Measurements from ENCODE around the gene SFXN1.
A peak's percentile ranks its signal among the peaks of the same experiment; 100 is the strongest.

SFXN1 gene

GRCh38 chr5:175478384-175479124, at the start of gene SFXN1:
SFXN1 (plus strand) TSS chr5:175478560; CDS start chr5:175492104, 13,544 bp downstream.
- no peak for TF ChIP-seq CTCF (conservative IDR thresholded peaks at IDR 0.05; ENCODE audit: low read depth, low read length)
- peak within 1 kb of the TSS; percentile 89 for H3K4me3 ChIP-seq (ENCODE audit: low read length)

GRCh38 chr5:175434800-175435199, 43.6 kb upstream of the SFXN1 start:
- H3K4me3 ChIP-seq (ENCODE audit: low read length), result no peak overlapping the region

More at GRCh38 chr5:175478384-175479124, at the start of gene SFXN1:
- no peak for DNase-seq (ENCODE audit: low read depth)

GRCh38 chr5:175436359-175436758, 42.0 kb upstream of the SFXN1 start:
- TF ChIP-seq CTCF (conservative IDR thresholded peaks at IDR 0.05; ENCODE audit: low read depth, low read length), result no peak
- no peak for DNase-seq (ENCODE audit: low read depth)
- no peak overlapping the region for H3K4me3 ChIP-seq (ENCODE audit: low read length)

More at GRCh38 chr5:175434800-175435199, 43.6 kb upstream of the SFXN1 start:
- no peak for TF ChIP-seq CTCF (conservative IDR thresholded peaks at IDR 0.05; ENCODE audit: low read depth, low read length)
- no peak for DNase-seq (ENCODE audit: low read depth)

GRCh38 chr5:175438234-175438857, 40.0 kb upstream of the SFXN1 start:
- DNase-seq (ENCODE audit: low read depth), result no peak
- no peak for TF ChIP-seq CTCF (conservative IDR thresholded peaks at IDR 0.05; ENCODE audit: low read depth, low read length)
- H3K4me3 ChIP-seq (ENCODE audit: low read length), result no peak overlapping the region

- DNase-seq (ENCODE audit: low read depth), result no peak
- no peak for TF ChIP-seq CTCF (conservative IDR thresholded peaks at IDR 0.05; ENCODE audit: low read depth, low read length)
- no peak overlapping the region for H3K4me3 ChIP-seq (ENCODE audit: low read length)
Observed at GRCh38 chr5:175443514-175444059, 34.8 kb upstream of the SFXN1 start.

GRCh38 chr5:175444060-175444904, 34.1 kb upstream of the SFXN1 start, which contains the start of gene DRD1:
DRD1 (minus strand) TSS chr5:175444182; CDS start chr5:175443099, 1,083 bp downstream.
- peak within 1 kb of the TSS; percentile 9 for H3K4me3 ChIP-seq (ENCODE audit: low read length)
- DNase-seq (ENCODE audit: low read depth), result no peak
- TF ChIP-seq CTCF (conservative IDR thresholded peaks at IDR 0.05; ENCODE audit: low read depth, low read length), result peak; percentile 58

Data from retinal pigment epithelial cell (primary cell).